ENCODE measurements around the gene NOXA1.
A peak's percentile ranks its signal among the peaks of the same experiment; 100 is the strongest.
"Not testable (repeated sequence)": the region's sequence is repeated elsewhere in the genome, so short reads cannot be mapped to it uniquely, and the experiment has no call there.

The NOXA1 gene

DNA sequence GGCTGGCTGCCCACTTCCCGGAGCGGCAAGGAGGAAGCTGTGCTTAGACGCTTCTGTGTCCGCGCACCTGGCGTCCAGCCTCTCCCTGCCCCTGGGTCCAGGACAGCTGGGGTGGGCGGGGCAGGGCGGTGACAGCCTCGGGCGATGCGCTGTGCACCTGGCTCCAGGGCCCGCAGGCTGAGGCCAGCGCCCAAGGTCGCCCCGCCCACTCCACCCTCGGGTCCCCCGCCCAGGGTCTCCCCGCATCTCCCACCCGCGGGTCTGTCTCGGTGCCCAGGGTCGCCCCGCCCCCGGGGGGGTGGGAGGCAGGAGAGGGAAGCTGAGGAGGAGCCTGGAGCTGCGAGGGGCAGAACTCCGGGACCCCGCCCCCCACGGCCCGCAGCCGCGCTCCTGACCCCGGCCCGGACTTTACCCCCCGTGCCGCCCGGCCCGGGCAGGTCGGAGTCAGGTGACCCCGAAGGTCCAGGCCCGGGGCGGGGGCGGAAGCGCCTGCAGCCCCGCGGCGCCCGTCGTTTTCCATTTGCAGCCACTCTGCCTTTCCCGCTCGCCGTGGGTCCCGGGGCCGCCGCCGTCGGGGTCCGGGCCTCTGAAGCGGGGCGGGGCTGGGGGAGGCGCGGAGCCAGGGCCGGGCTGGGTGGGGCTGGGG, 18.2 kb downstream of the NOXA1 start, which contains the start of gene ENTPD8:
Gene ENTPD8, minus strand, starts transcription at position 69 of the 646 bp plus-strand sequence. CDS start 3,072 bp downstream, outside the sequence.
- no peak for DNase-seq

DNA sequence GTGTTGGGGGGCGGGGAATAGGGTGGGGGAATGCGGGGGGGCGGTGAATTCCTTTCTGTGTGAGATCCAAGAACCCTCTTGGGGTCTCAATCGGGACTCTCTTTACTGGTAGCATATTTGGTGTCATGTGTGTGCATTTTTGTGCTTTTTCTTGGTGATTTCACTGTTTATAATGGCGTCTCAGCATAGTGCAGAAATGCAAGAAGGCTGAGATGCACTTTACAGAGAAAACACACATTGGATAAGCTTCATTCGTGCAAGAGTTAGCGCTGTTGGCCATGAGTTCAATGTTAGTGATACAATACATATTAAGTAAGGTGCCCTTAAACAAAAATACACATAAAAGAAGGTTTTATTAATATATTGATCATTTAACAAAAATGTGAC, 18.7 kb downstream of the NOXA1 start:
- no peak for DNase-seq

DNA sequence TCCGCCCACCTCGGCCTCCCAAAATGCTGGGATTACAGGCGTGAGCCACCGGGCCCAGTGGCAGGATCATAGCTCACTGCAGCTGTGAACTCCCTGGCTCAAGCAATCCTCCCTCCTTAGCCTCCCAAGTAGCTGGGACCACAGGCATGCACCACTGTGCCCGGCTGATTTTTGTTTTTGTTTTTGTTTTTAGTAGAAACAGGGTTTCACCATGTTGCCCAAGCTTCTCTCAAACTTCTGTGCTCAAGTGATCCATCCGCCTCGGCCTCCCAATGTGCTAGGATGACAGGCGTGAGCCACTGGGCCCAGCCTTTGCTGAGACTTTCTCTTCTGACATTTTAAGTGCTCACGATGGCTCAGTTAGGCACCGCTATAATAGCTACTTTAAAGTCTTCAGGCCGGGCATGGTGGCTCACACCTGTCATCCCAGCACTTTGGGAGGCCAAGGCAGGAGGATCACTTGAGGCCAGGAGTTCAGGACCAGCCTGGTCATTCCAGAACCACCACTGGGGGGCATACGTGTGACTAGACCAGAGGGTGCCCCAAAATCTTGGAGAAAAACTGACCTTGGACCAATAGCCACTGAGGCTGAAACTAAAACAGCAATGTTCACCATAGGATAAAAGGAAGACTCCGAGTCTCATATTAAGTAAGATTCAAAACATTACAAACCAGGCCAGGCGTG, 21.1 kb downstream of the NOXA1 start:
- DNase-seq = no peak

DNA sequence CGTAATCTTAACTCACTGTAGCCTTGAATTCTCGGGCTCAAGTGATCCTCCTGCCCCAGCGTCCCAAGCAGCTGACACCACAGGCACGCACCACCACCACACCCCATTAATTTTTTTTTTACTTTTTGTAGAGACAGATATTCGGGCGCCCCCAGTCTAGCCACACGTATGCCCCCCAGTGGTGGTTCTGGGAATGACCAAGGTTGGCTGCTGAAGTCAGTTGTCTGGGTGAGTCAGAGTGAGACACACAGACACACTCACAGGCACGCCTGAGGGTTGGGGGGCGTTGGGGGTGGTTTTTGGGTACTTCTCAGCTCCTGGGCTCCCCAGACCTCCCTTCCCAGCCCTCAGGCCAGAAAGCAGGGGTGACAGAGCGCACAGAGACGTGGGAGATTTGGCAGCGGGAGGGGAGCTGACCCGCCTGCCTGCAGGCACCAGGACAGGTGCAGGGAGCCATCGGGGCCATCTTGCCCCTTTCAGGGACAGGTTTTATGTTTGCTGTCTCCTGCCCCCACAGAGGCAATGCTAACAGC, 22.1 kb downstream of the NOXA1 start:
- peak; percentile 94 for DNase-seq

DNA sequence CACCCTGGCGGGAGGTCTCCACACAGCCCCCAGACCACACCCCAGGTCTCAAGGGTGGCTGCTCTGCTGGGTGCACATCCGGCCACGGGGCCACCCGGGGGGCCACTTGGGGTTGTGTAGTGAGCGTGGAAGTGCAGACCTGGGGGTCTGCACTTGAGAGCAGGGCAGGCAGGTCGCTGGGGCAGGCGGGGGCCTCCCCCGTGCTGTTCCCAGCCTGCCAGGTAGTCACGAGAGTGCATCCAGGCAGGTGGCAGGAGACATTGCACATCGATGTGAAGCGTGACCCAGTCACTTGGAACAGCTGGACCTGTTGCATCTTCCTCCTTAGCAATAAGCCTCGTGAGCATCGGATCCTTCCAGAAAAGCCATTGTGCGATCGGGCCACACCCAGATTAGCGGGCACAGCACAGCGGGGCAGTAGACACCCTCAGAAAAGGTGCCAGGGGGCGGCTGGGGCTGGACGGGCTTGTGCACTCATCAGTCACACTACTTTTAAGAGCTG, 22.8 kb downstream of the NOXA1 start:
- no peak for DNase-seq

DNA sequence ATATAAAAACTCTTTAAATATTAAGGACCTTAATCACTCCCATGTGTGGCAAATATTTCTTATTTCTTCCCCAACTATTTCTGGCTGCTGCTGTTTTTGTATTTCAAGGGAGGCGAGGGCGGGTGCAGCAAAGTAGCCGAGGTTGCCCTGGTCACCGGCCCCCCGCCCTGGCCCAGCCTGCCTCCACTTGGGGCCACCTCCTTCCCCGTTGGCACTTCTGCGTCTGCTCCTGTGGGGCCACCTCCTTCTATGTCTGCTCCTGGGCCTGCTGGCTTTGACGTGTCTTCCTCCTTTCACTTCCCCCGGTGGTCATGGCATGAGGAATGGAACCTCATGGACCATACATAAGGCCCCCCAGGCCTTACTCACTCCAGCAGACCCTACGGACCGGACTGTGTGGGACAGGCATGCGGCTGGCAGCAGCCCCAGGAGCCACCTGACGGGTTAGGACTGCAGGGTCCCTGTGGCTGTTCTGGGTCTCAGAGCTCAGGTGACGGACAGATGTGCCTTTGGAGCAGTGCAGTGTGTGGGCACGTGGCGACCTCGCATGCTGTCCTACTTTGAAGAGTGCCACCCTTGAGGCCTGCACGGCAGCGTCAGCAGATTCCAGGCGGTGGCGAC, 23.8 kb downstream of the NOXA1 start:
- no peak for DNase-seq

GRCh38 chr9:137447722-137448601, 24.8 kb downstream of the NOXA1 start:
- DNase-seq = no peak

- DNase-seq = no peak
Measured at GRCh38 chr9:137448602-137448962, 25.4 kb downstream of the NOXA1 start.

DNA sequence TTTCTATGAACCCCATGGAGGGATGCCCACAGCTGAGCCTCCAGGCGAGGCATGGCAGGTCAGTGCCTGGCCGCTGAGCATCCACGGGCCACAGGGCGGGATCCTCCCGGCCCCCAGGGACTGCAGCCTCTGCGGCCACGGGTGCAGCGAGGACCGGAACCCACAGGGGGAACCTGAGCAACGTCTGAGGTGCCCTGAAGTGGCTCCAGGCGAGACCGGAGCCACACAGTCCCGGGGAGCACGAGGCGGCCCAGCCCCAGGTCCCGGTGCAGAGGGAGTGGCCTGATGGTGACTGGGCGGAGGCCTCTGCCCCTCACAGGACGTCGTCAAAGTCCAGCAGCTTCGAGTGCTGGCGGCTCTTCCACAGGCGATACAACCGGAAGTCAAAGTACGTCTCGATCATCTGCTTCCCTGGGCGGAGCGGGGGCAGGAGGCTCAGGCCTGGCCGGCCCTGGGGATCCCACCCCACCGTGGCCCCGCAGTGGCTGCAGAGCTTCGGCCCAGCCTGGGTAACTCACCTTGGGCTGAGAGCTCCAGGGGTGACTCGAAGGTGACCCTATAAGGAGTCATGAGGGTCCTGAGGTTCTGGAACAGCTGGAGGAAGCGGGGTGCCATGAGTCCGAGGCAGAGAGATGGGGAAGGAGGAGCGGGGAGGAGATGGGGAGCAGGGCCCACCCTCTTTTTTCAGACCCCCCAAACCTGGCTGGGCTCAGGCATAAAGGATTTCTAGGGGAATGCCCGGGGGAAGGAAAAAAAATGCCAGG, 26.1 kb downstream of the NOXA1 start:
- DNase-seq = no peak

DNA sequence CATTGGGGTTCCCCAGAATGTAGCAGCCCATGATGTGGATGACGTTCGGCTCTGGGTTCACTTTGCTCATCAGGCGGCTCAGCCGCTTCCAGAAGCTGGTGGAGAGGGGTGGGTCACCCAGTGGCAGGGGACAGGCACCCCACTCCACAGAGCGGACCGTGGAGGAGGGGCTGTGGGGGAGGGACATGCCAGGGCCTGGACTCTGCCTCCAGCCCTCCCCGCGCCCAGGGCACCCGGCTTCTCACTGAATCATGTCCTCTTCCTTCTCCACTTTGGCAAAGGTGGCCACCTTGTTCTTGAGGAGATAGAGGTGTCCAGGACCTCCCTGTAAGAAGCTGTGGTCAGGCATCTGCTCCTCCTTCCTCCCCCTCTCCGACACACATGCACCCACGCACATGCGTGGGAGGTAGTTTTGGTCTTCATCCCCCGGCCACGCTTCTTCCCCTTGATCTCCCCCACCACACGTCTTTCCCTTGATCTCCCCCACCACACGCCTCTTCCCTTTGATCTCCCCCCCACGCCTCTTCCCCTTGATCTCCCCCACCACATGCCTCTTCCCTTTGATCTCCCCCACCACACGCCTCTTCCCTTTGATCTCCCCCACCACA, 26.8 kb downstream of the NOXA1 start:
- peak; percentile 83 for DNase-seq

- peak; percentile 62 for DNase-seq
Measured at GRCh38 chr9:137450539-137451222, 27.5 kb downstream of the NOXA1 start.

DNA sequence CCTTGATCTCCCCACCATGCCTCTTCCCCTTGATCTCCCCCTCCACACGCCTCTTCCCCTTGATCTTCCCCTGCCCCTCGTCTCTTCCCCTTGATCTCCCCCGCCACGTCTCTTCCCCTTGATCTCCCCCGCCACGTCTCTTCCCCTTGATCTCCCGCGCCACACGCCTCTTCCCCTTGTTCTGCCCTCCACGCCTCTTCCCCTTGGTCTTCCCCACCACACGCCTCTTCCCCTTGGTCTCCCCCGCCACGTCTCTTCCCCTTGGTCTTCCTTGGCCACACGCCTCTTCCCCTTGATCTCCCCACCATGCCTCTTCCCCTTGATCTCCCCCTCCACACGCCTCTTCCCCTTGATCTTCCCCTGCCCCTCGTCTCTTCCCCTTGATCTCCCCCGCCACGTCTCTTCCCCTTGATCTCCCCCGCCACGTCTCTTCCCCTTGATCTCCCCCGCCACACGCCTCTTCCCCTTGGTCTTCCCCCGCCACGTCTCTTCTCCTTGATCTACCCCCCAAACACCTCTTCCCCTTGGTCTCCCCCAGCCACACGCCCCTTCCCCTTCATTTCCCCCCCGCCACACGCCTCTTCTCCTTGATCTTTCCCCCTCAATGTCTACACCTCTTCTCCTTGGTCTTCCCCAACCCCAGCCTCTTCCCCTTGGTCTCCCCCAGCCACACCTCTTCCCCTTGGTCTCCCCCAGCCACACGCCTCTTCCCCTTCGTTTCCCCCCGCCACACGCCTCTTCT, 28.2 kb downstream of the NOXA1 start:
- not testable (repeated sequence) for DNase-seq

GRCh38 chr9:137452006-137452760, 29.0 kb downstream of the NOXA1 start:
- DNase-seq = peak; percentile 62

- peak; percentile 63 for DNase-seq
Measured at GRCh38 chr9:137452761-137453642, 29.8 kb downstream of the NOXA1 start.

- DNase-seq = peak; percentile 87
Measured at GRCh38 chr9:137453643-137454081, 30.5 kb downstream of the NOXA1 start.

- DNase-seq = peak; percentile 81
Measured at GRCh38 chr9:137454145-137454596, 31.0 kb downstream of the NOXA1 start.

GRCh38 chr9:137454597-137455358, 31.6 kb downstream of the NOXA1 start:
- peak; percentile 63 for DNase-seq
